Activated B cell treated with CpG ODN at 0.5 μM for 24 hours (primary cell): ENCODE measurements around the gene PHF21A. TPM values are rescaled to one million over a fixed set of nuclear protein-coding genes. Genes with fewer than 3 reads are reported as not detected.

Experiments
- ATAC-seq: fragments of 200-7000 bp; cut with Tn5 transposase; one replicate; pipeline ENCODE4 v1.10.0; 2021; ENCODE audit warnings: low read depth, mild to moderate bottlenecking, moderate library complexity
- CTCF ChIA-PET: fragments of 350-600 bp; sonication (Branson Sonifier 250); formaldehyde crosslinking; loops from one replicate; lab custom pipeline; 2021; ENCODE audit warnings: antibody characterized with exemption; lab: Charles Lee
- POLR2A ChIA-PET: fragments of 350-600 bp; sonication (Branson Sonifier 250); formaldehyde crosslinking; loops from one replicate; lab custom pipeline; 2021; ENCODE audit warnings: antibody characterized with exemption; lab: Charles Lee
- DNase-seq: peaks from one replicate; pipeline ENCODE4 v3.0.0; 2022
- H3K27ac Mint-ChIP-seq: one replicate; pipeline ENCODE4 v1.8.0; 2020; ENCODE audit warnings: mixed read lengths
- H3K27me3 Mint-ChIP-seq: one replicate; pipeline ENCODE4 v1.8.0; 2021; ENCODE audit warnings: mixed read lengths
- H3K36me3 Mint-ChIP-seq: one replicate; pipeline ENCODE4 v1.8.0; 2021; ENCODE audit warnings: low read depth, mixed read lengths
- H3K4me1 Mint-ChIP-seq: one replicate; pipeline ENCODE4 v1.8.0; 2021; ENCODE audit warnings: mixed read lengths
- H3K4me3 Mint-ChIP-seq: one replicate; pipeline ENCODE4 v1.8.0; 2020; ENCODE audit warnings: mild to moderate bottlenecking, mixed read lengths
- H3K9me3 Mint-ChIP-seq: one replicate; pipeline ENCODE4 v1.8.0; 2020; ENCODE audit warnings: mixed read lengths
- CTCF ChIP-seq: fragments of 200-600 bp; IDR thresholded peaks from one replicate; pipeline ENCODE4 v1.8.0; 2022; ENCODE audit warnings: antibody characterized with exemption, mild to moderate bottlenecking
- intact Hi-C: fragments of 100-400 bp; cut with micrococcal nuclease; formaldehyde crosslinking; loops from one replicate; pipeline ENCODE4 v1.15.1; 2024
- total RNA-seq: library from RNA; stranded (reverse); gene quantifications from 2 replicates; pipeline ENCODE4 v1.2.3, GENCODE V29; 2022

Gene PHF21A
- total RNA-seq, 1 donor from 2014 or later: 71.0 TPM

GRCh38 chr11:45925550-45925949 is 195.7 kb downstream of the PHF21A start:
- no peak overlapping the region for H3K4me3 Mint-ChIP-seq
- ATAC-seq: no peak
- intact Hi-C loops: no loop called here
- peaks cover 50% of the 10 kb centered on the region for H3K36me3 Mint-ChIP-seq
- no peak for TF ChIP-seq CTCF
- peak overlapping the region; percentile 93 for H3K27ac Mint-ChIP-seq
- DNase-seq: no peak
- CTCF ChIA-PET: interaction anchor here (2.8 kb wide), 1 partner anchor 10 kb away, joined by 12 read pairs; no protein-coding TSS in a partner anchor
- peaks cover 81% of the 10 kb centered on the region for H3K4me1 Mint-ChIP-seq
- H3K27me3 Mint-ChIP-seq: no peaks in the 10 kb centered on the region
- no peaks in the 10 kb centered on the region for H3K9me3 Mint-ChIP-seq
- POLR2A ChIA-PET: interaction anchor here (0.9 to 6.1 kb wide), 3 partner anchors 8 to 20 kb away, joined by 3 to 79 read pairs (median 6); partner anchors contain the start of gene PEX16

GRCh38 chr11:45924927-45925326 is 196.3 kb downstream of the PHF21A start:
- peaks cover 81% of the 10 kb centered on the region for H3K4me1 Mint-ChIP-seq
- peak overlapping the region; percentile 84 for H3K4me3 Mint-ChIP-seq
- intact Hi-C loops: no loop called here
- peaks cover 45% of the 10 kb centered on the region for H3K36me3 Mint-ChIP-seq
- no peak for TF ChIP-seq CTCF
- no peaks in the 10 kb centered on the region for H3K27me3 Mint-ChIP-seq
- ATAC-seq: no peak
- ChIA-PET CTCF (interaction anchor here (2.3 to 2.8 kb wide), 2 partner anchors 10 to 40 kb away, joined by 12 to 17 read pairs; no protein-coding TSS in a partner anchor), POLR2A (interaction anchor here (6.1 kb wide), 1 partner anchor 13 kb away, joined by 79 read pairs; no protein-coding TSS in a partner anchor)
- DNase-seq: peak; percentile 14
- no peaks in the 10 kb centered on the region for H3K9me3 Mint-ChIP-seq
- H3K27ac Mint-ChIP-seq: peak overlapping the region; percentile 93

GRCh38 chr11:45924036-45924915 is 197.0 kb downstream of the PHF21A start:
- Mint-ChIP-seq H3K4me1 (peaks cover 81% of the 10 kb centered on the region), H3K9me3 (no peaks in the 10 kb centered on the region), H3K4me3 (peak overlapping the region; percentile 84), H3K27ac (peak overlapping the region; percentile 93), H3K27me3 (no peaks in the 10 kb centered on the region), H3K36me3 (peaks cover 45% of the 10 kb centered on the region)
- ChIA-PET CTCF (interaction anchor here (1.3 to 2.8 kb wide), 4 partner anchors 8 to 153 kb away, joined by 4 to 17 read pairs (median 8); no protein-coding TSS in a partner anchor), POLR2A (interaction anchor here (1.2 to 6.1 kb wide), 6 partner anchors 9 to 895 kb away, joined by 3 to 79 read pairs (median 9); no protein-coding TSS in a partner anchor)
- peak; percentile 5 for ATAC-seq
- no peak for TF ChIP-seq CTCF
- peak; percentile 18 for DNase-seq
- intact Hi-C loops: no loop called here

GRCh38 chr11:45922425-45923082 is 198.7 kb downstream of the PHF21A start, which contains the start of gene LARGE2:
Gene LARGE2, plus strand, starts transcription at chr11:45922656. Its CDS starts 227 bp downstream, at chr11:45922883.
- H3K9me3 Mint-ChIP-seq: no peaks in the 10 kb centered on the region
- peak within 1 kb of the TSS; percentile 97 for H3K27ac Mint-ChIP-seq
- H3K36me3 Mint-ChIP-seq: peaks cover 44% of the 10 kb centered on the region
- peaks cover 78% of the 10 kb centered on the region for H3K4me1 Mint-ChIP-seq
- ChIA-PET CTCF (interaction anchor here (0.7 to 2.8 kb wide), 6 partner anchors 9 to 151 kb away, joined by 4 to 17 read pairs (median 6); no protein-coding TSS in a partner anchor), POLR2A (interaction anchor here (0.6 to 8.2 kb wide), 13 partner anchors 10 to 893 kb away, joined by 3 to 263 read pairs (median 4); partner anchors contain the start of gene CRY2)
- DNase-seq (peak; percentile 62), ATAC-seq (peak; percentile 6)
- peak within 1 kb of the TSS; percentile 96 for H3K4me3 Mint-ChIP-seq
- no peaks in the 10 kb centered on the region for H3K27me3 Mint-ChIP-seq
- TF ChIP-seq CTCF: no peak
- intact Hi-C loops: loop anchor here (1.0 to 2.0 kb wide), 4 partner anchors 8 to 42 kb away; no protein-coding TSS in a partner anchor
